K562 (cell line): ENCODE measurements around the gene ECSIT. TPM values are rescaled to one million over a fixed set of nuclear protein-coding genes. Genes with fewer than 3 reads are reported as not detected.

Experiments
- ATAC-seq: fragments of 200-7000 bp; cut with Tn5 transposase; 3 replicates; pipeline ENCODE4 v1.9.1; 2020; ENCODE audit warnings: moderate library complexity
- BruUV-seq: library from RNA; stranded (reverse); fragments of 400-500 nt; replicated peaks from 2 replicates; lab custom pipeline; 2021; lab: Mats Ljungman, UMichigan
- CTCF ChIA-PET: fragments of 300-600 bp; formaldehyde crosslinking; extraction: SDS; loops from one replicate; lab custom pipeline; 2021; ENCODE audit warnings: low intra/inter-chr PET ratio; lab: Yijun Ruan, JAX
- POLR2A ChIA-PET: fragments of 300-600, 350-650 bp; sonication (Branson Sonifier 250); formaldehyde crosslinking; extraction: SDS; loops from one replicate; lab custom pipeline; 2021; ENCODE audit warnings: antibody characterized with exemption, inconsistent platforms; lab: Yijun Ruan, JAX
- DNase-seq, 4 experiments: peaks; one replicate each; pipeline versions ENCODE4 v3.0.0 to v3.0.0-alpha.2; 2011 to 2018; ENCODE audit warnings: low spot score in 3 of 4, mixed read lengths in 3 of 4; ENCODE audit errors: extremely low read depth in 1 of 4
- FAIRE-seq: peaks from 2 replicates; lab custom pipeline; 2011; peaks lifted over from hg19 to GRCh38; lab: Jason Lieb, UNC
- H2AFZ ChIP-seq: 2 replicates; pipeline ENCODE4 v1.6.0; 2011; ENCODE audit warnings: low read depth, low read length, control low read depth, inconsistent platforms
- H3K27ac ChIP-seq: fragments of 200-600 bp; 3 replicates; pipeline ENCODE4 v1.8.0; 2011; ENCODE audit warnings: low read depth, mild to moderate bottlenecking, control low read depth, inconsistent platforms, low read length, moderate library complexity, mixed read lengths; ENCODE audit errors: extremely low read depth
- H3K27me3 ChIP-seq, 2 experiments: fragments of 300-600 bp in 1 of 2; 2 replicates in 1 of 2; 3 replicates in 1 of 2; pipeline versions ENCODE4 v1.6.0 to v1.8.0; 2011; ENCODE audit warnings: inconsistent platforms in 2 of 2, low read length in 2 of 2, mild to moderate bottlenecking in 1 of 2, mixed read lengths in 1 of 2, moderate library complexity in 1 of 2; ENCODE audit not compliant: control insufficient read depth in 2 of 2, insufficient read depth in 2 of 2
- H3K36me3 ChIP-seq: fragments of 300-600 bp; 3 replicates; pipeline ENCODE4 v1.8.0; 2011; ENCODE audit warnings: mild to moderate bottlenecking, low read length, inconsistent platforms; ENCODE audit not compliant: control insufficient read depth, insufficient read depth
- H3K4me1 ChIP-seq, 2 experiments: fragments of 200-600 bp in 1 of 2; replicated peaks in 1 of 2; 2 replicates in 1 of 2; 3 replicates in 1 of 2; pipeline versions ENCODE4 v1.5.1 to v1.8.0; 2011; ENCODE audit warnings: inconsistent platforms in 2 of 2, low read length in 2 of 2, mild to moderate bottlenecking in 1 of 2, mixed read lengths in 1 of 2, moderate library complexity in 1 of 2; ENCODE audit not compliant: control insufficient read depth in 2 of 2, insufficient read depth in 2 of 2
- H3K4me2 ChIP-seq: 2 replicates; pipeline ENCODE4 v1.6.1; 2011; ENCODE audit warnings: low read length, control low read depth, inconsistent platforms, mixed read lengths; ENCODE audit not compliant: insufficient read depth
- H3K4me3 ChIP-seq: fragments of 200-600 bp; sonication (generic), shearing (Covaris generic); 2 replicates; pipeline ENCODE4 v1.5.1; 2016; ENCODE audit warnings: control low read depth, inconsistent platforms
- H3K79me2 ChIP-seq: fragments of 200-600 bp; 3 replicates; pipeline ENCODE4 v1.8.0; 2011; ENCODE audit warnings: low read length, inconsistent platforms; ENCODE audit not compliant: control insufficient read depth, insufficient read depth
- H3K9ac ChIP-seq, 2 experiments: 2 replicates each; pipeline versions ENCODE4 v1.6.0 to v1.6.1; 2011; ENCODE audit warnings: low read depth in 2 of 2, low read length in 2 of 2, control low read depth in 1 of 2, inconsistent platforms in 1 of 2, mild to moderate bottlenecking in 1 of 2, mixed read lengths in 1 of 2; ENCODE audit not compliant: insufficient read depth in 1 of 2
- H3K9me1 ChIP-seq: one replicate; pipeline ENCODE4 v1.6.0; 2011; ENCODE audit warnings: inconsistent platforms, mild to moderate bottlenecking, low read length, moderate library complexity; ENCODE audit not compliant: control insufficient read depth, insufficient read depth
- H3K9me3 ChIP-seq: replicated peaks from 2 replicates; pipeline ENCODE4 v1.5.1; 2011; ENCODE audit warnings: low read depth, low read length, inconsistent platforms; ENCODE audit not compliant: control insufficient read depth, insufficient read depth
- H4K20me1 ChIP-seq: replicated peaks from 2 replicates; pipeline ENCODE4 v1.6.1; 2011; ENCODE audit warnings: low read length, inconsistent platforms, mixed read lengths; ENCODE audit not compliant: control insufficient read depth, insufficient read depth
- CBX5 ChIP-seq: IDR thresholded peaks from 2 replicates; pipeline ENCODE4 v1.6.1; 2014; ENCODE audit warnings: low read depth, borderline replicate concordance
- ELF1 ChIP-seq: fragments of 200-800 bp; sonication (Bioruptor generic); IDR thresholded peaks from 2 replicates; pipeline ENCODE4 v1.6.1; 2016; ENCODE audit warnings: missing genetic modification characterization, missing compliant biosample characterization
- ESRRA ChIP-seq: fragments of 450-650 bp; IDR thresholded peaks from 2 replicates; pipeline ENCODE4 v1.6.1; 2014; ENCODE audit warnings: low read depth, mild to moderate bottlenecking, moderate library complexity, borderline replicate concordance
- PTBP1 ChIP-seq: fragments of 200-400 bp; formaldehyde crosslinking; IDR thresholded peaks from 2 replicates; pipeline ENCODE4 v1.6.1; 2017; ENCODE audit warnings: low read depth, low read length
- SETDB1 ChIP-seq: IDR thresholded peaks from one replicate; pipeline ENCODE4 v1.6.1; 2012; ENCODE audit warnings: low read length, control low read depth, inconsistent platforms
- SRSF1 ChIP-seq: fragments of 200-400 bp; formaldehyde crosslinking; IDR thresholded peaks from 2 replicates; pipeline ENCODE4 v1.6.1; 2017; ENCODE audit warnings: mild to moderate bottlenecking, low read depth, low read length, moderate library complexity
- TAL1 ChIP-seq: fragments of 450-650 bp; IDR thresholded peaks from 2 replicates; pipeline ENCODE4 v1.6.1; 2016; ENCODE audit warnings: mild to moderate bottlenecking
- WGBS: fragments of 100-300 bp; shearing (Covaris generic); methylation state at CpG from one replicate; pipeline ENCODE4 v1.1.6; 2016; ENCODE audit warnings: low coverage, mixed read lengths; ENCODE audit not compliant: insufficient coverage; ENCODE audit errors: missing lambda C conversion rate; 5-methylcytosine and 5-hydroxymethylcytosine counted together
- in situ Hi-C: fragments of 300-500 bp; cut with MboI; formaldehyde crosslinking; loops from 4 replicates; pipeline ENCODE4 v1.15.0; 2018; ENCODE audit warnings: inconsistent platforms, mixed read lengths
- intact Hi-C: fragments of 100-400 bp; cut with micrococcal nuclease; formaldehyde crosslinking; loops from 2 replicates; pipeline ENCODE4 v1.14.2; 2022
- polyA plus RNA-seq, 8 experiments: library from polyadenylated mRNA; depleted of rRNA in 4 of 8; stranded (reverse) in 5 of 8; unstranded in 3 of 8; fragments of >200 nt; fragmentation: Nextera tagmentation in 2 of 8; fragmentation: Illumina TruSeq in 1 of 8; extraction: Ambion mirVana in 2 of 8; extraction: Trizol in 1 of 8; gene quantifications; 2 replicates each; pipeline versions ENCODE4 v1.2.1 to v1.2.3, GENCODE V29; 2011 to 2014; ENCODE audit warnings: inconsistent platforms in 1 of 8, missing spikeins in 1 of 8
- total RNA-seq, 7 experiments: library from RNA; depleted of rRNA in 6 of 7; stranded (reverse); fragments of >200 nt in 6 of 7; fragmentation: Illumina TruSeq in 2 of 7; extraction: Trizol in 2 of 7; gene quantifications; 2 replicates each; pipeline versions ENCODE4 v1.2.1 to v1.2.3, GENCODE V29; 2011 to 2021; ENCODE audit warnings: low replicate concordance in 1 of 7
- TF ChIP-seq, protein P1 (sequence below): sonication (generic); formaldehyde crosslinking; IDR thresholded peaks from 2 replicates; pipeline ENCODE4 v1.8.1; 2023; ENCODE audit warnings: mild to moderate bottlenecking, missing genetic modification reagents
- TF ChIP-seq, protein P2 (sequence below): fragments of 450-650 bp; formaldehyde crosslinking; IDR thresholded peaks from 2 replicates; pipeline ENCODE4 v1.4.0; 2022; ENCODE audit warnings: missing genetic modification characterization
- TF ChIP-seq, protein P3 (sequence below): fragments of 450-650 bp; IDR thresholded peaks from 2 replicates; pipeline ENCODE4 v1.6.1; 2016; ENCODE audit warnings: mild to moderate bottlenecking
- TF ChIP-seq, protein P4 (sequence below): fragments of 450-650 bp; IDR thresholded peaks from 2 replicates; pipeline ENCODE4 v1.6.1; 2016; ENCODE audit warnings: missing biosample characterization, missing genetic modification characterization
- TF ChIP-seq, protein P5 (sequence below): fragments of 450-650 bp; IDR thresholded peaks from 2 replicates; pipeline ENCODE4 v1.6.1; 2018; ENCODE audit not compliant: partially characterized antibody

ECSIT gene
- total and polyA plus RNA-seq, 9 of the 15 experiments (the other 6 are each of a cell fraction or from before 2014, with no cell fraction given), result 1.1 to 82.5 (median 43.9) TPM

DNA sequence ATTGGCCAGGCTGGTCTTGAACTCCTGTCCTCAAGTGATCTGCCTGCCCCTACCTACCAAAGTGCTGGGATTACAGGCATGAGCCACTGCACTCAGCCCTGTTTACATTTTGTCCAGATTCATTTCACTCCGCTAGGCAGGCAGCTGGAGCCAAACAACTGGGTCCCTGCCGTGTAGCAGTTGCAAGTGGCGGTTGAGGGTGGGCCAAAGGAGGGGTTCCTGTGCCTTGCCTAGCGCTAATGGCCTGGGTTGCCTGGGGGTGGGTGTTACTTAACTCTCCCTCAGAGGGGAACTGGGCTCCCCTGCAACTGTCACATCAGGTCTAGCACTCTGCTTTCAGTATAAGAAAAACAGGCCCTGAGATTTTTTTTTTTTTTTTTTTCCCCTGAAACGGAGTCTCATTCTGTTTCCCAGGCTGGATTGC, 41.1 kb upstream of the ECSIT start:
- Histone ChIP-seq H3K4me3 (no peak overlapping the region), H3K4me2 (no peak overlapping the region), H3K27ac (no peak overlapping the region), H3K9me3 (no peaks in the 10 kb centered on the region), H4K20me1 (no peaks in the 10 kb centered on the region), H3K4me1 (peaks cover 23 to 41% of the 10 kb centered on the region in 2 experiments), H3K9me1 (no peaks in the 10 kb centered on the region), H3K79me2 (no peaks in the 10 kb centered on the region), H2AFZ (no peak overlapping the region), H3K36me3 (no peaks in the 10 kb centered on the region), H3K9ac (peak overlapping the region in 1 of 2 experiments; percentile 82; a peak in 1 of 4 replicates), H3K27me3 (no peaks in the 10 kb centered on the region)
- DNase-seq (peak in 2 of 4 experiments; percentile 10 to 16), FAIRE-seq (no peak), ATAC-seq (no peak; the same call in 2 of the 3 replicates)
- in situ Hi-C loops (no loop called here), intact Hi-C loops (no loop called here)
- WGBS, result 50% methylated on average over 5 of the region's 5 CpGs
- ChIA-PET POLR2A (interaction anchor here (0.6 to 1.7 kb wide), 4 partner anchors 10 to 19 kb away, joined by 3 to 4 read pairs (median 3); no protein-coding TSS in a partner anchor), CTCF (no interaction called here)
- no TSS peak for BruUV-seq
- no peak for TF ChIP-seq ELF1 (tag)
- TF ChIP-seq ESRRA, result no peak
- TF ChIP-seq TAL1, result no peak
- no peak for TF ChIP-seq SRSF1
- no peak for TF ChIP-seq SETDB1
- TF ChIP-seq, protein P1, sequence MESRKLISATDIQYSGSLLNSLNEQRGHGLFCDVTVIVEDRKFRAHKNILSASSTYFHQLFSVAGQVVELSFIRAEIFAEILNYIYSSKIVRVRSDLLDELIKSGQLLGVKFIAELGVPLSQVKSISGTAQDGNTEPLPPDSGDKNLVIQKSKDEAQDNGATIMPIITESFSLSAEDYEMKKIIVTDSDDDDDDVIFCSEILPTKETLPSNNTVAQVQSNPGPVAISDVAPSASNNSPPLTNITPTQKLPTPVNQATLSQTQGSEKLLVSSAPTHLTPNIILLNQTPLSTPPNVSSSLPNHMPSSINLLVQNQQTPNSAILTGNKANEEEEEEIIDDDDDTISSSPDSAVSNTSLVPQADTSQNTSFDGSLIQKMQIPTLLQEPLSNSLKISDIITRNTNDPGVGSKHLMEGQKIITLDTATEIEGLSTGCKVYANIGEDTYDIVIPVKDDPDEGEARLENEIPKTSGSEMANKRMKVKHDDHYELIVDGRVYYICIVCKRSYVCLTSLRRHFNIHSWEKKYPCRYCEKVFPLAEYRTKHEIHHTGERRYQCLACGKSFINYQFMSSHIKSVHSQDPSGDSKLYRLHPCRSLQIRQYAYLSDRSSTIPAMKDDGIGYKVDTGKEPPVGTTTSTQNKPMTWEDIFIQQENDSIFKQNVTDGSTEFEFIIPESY, result peak; percentile 96
- TF ChIP-seq PTBP1, result no peak
- TF ChIP-seq, protein P2, sequence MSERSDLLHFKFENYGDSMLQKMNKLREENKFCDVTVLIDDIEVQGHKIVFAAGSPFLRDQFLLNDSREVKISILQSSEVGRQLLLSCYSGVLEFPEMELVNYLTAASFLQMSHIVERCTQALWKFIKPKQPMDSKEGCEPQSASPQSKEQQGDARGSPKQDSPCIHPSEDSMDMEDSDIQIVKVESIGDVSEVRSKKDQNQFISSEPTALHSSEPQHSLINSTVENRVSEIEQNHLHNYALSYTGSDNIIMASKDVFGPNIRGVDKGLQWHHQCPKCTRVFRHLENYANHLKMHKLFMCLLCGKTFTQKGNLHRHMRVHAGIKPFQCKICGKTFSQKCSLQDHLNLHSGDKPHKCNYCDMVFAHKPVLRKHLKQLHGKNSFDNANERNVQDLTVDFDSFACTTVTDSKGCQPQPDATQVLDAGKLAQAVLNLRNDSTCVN (CRISPR knock-in tag), result no peak
- TF ChIP-seq, protein P3, sequence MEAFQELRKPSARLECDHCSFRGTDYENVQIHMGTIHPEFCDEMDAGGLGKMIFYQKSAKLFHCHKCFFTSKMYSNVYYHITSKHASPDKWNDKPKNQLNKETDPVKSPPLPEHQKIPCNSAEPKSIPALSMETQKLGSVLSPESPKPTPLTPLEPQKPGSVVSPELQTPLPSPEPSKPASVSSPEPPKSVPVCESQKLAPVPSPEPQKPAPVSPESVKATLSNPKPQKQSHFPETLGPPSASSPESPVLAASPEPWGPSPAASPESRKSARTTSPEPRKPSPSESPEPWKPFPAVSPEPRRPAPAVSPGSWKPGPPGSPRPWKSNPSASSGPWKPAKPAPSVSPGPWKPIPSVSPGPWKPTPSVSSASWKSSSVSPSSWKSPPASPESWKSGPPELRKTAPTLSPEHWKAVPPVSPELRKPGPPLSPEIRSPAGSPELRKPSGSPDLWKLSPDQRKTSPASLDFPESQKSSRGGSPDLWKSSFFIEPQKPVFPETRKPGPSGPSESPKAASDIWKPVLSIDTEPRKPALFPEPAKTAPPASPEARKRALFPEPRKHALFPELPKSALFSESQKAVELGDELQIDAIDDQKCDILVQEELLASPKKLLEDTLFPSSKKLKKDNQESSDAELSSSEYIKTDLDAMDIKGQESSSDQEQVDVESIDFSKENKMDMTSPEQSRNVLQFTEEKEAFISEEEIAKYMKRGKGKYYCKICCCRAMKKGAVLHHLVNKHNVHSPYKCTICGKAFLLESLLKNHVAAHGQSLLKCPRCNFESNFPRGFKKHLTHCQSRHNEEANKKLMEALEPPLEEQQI, result no peak
- TF ChIP-seq, protein P4, sequence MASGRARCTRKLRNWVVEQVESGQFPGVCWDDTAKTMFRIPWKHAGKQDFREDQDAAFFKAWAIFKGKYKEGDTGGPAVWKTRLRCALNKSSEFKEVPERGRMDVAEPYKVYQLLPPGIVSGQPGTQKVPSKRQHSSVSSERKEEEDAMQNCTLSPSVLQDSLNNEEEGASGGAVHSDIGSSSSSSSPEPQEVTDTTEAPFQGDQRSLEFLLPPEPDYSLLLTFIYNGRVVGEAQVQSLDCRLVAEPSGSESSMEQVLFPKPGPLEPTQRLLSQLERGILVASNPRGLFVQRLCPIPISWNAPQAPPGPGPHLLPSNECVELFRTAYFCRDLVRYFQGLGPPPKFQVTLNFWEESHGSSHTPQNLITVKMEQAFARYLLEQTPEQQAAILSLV, result no peak
- no peak for TF ChIP-seq CBX5
- TF ChIP-seq, protein P5, sequence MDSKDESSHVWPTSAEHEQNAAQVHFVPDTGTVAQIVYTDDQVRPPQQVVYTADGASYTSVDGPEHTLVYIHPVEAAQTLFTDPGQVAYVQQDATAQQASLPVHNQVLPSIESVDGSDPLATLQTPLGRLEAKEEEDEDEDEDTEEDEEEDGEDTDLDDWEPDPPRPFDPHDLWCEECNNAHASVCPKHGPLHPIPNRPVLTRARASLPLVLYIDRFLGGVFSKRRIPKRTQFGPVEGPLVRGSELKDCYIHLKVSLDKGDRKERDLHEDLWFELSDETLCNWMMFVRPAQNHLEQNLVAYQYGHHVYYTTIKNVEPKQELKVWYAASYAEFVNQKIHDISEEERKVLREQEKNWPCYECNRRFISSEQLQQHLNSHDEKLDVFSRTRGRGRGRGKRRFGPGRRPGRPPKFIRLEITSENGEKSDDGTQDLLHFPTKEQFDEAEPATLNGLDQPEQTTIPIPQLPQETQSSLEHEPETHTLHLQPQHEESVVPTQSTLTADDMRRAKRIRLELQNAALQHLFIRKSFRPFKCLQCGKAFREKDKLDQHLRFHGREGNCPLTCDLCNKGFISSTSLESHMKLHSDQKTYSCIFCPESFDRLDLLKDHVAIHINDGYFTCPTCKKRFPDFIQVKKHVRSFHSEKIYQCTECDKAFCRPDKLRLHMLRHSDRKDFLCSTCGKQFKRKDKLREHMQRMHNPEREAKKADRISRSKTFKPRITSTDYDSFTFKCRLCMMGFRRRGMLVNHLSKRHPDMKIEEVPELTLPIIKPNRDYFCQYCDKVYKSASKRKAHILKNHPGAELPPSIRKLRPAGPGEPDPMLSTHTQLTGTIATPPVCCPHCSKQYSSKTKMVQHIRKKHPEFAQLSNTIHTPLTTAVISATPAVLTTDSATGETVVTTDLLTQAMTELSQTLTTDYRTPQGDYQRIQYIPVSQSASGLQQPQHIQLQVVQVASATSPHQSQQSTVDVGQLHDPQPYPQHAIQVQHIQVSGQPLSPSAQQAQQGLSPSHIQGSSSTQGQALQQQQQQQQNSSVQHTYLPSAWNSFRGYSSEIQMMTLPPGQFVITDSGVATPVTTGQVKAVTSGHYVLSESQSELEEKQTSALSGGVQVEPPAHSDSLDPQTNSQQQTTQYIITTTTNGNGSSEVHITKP, result no peak
